Keratinocyte (primary cell): ENCODE results near the gene CRTC2. TPM values are rescaled to one million over a fixed set of nuclear protein-coding genes. Genes with fewer than 3 reads are reported as not detected.

Experiments used
- DNase-seq: peaks from one replicate; pipeline ENCODE4 v3.0.0-alpha.2; 2011; ENCODE audit warnings: low read depth, missing footprints, low spot score
- FAIRE-seq: peaks from 2 replicates; lab custom pipeline; 2011; peaks lifted over from hg19 to GRCh38; lab: Jason Lieb, UNC
- H2AFZ ChIP-seq: 2 replicates; pipeline ENCODE4 v1.6.0; 2012; ENCODE audit warnings: low read length, control low read depth, inconsistent platforms; ENCODE audit not compliant: control insufficient read depth
- H3K27ac ChIP-seq: 2 replicates; pipeline ENCODE4 v1.5.1; 2011; ENCODE audit warnings: low read length; ENCODE audit not compliant: control insufficient read depth, insufficient read depth
- H3K27me3 ChIP-seq: 3 replicates; pipeline ENCODE4 v1.6.0; 2011; ENCODE audit warnings: low read length; ENCODE audit not compliant: control insufficient read depth, insufficient read depth; ENCODE audit errors: extremely low read depth
- H3K36me3 ChIP-seq, 2 experiments: 2 replicates in 1 of 2; 3 replicates in 1 of 2; pipeline ENCODE4 v1.5.1; 2011; ENCODE audit warnings: low read length in 2 of 2, mild to moderate bottlenecking in 1 of 2; ENCODE audit not compliant: control insufficient read depth in 2 of 2, insufficient read depth in 2 of 2; ENCODE audit errors: extremely low read depth in 1 of 2
- H3K4me1 ChIP-seq: 3 replicates; pipeline ENCODE4 v1.5.1; 2011; ENCODE audit warnings: low read length; ENCODE audit not compliant: control insufficient read depth, insufficient read depth; ENCODE audit errors: extremely low read depth
- H3K4me2 ChIP-seq: 3 replicates; pipeline ENCODE4 v1.6.0; 2011; ENCODE audit warnings: low read depth, low read length; ENCODE audit not compliant: control insufficient read depth, insufficient read depth; ENCODE audit errors: extremely low read depth
- H3K4me3 ChIP-seq, 3 experiments: fragments of 200-600 bp in 1 of 3; sonication (generic) in 1 of 3; 2 replicates in 2 of 3; 3 replicates in 1 of 3; pipeline ENCODE4 v1.5.1; 2011 to 2016; ENCODE audit warnings: low read length in 3 of 3, mild to moderate bottlenecking in 3 of 3, control low read depth in 2 of 3, inconsistent platforms in 1 of 3, low read depth in 1 of 3, mixed read lengths in 1 of 3, mixed run types in 1 of 3, moderate library complexity in 1 of 3; ENCODE audit not compliant: control insufficient read depth in 2 of 3, insufficient read depth in 2 of 3; ENCODE audit errors: extremely low read depth in 1 of 3
- H3K79me2 ChIP-seq: 2 replicates; pipeline ENCODE4 v1.6.0; 2012; ENCODE audit warnings: low read length; ENCODE audit not compliant: control insufficient read depth, insufficient read depth
- H3K9ac ChIP-seq: 3 replicates; pipeline ENCODE4 v1.6.0; 2011; ENCODE audit warnings: low read length; ENCODE audit not compliant: control insufficient read depth, insufficient read depth; ENCODE audit errors: extremely low read depth
- H3K9me1 ChIP-seq: 3 replicates; pipeline ENCODE4 v1.6.0; 2011; ENCODE audit warnings: low read length; ENCODE audit not compliant: control insufficient read depth, insufficient read depth; ENCODE audit errors: extremely low read depth
- H3K9me3 ChIP-seq: 2 replicates; pipeline ENCODE4 v1.5.1; 2012; ENCODE audit warnings: low read depth, low read length; ENCODE audit not compliant: control insufficient read depth
- H4K20me1 ChIP-seq: 3 replicates; pipeline ENCODE4 v1.6.0; 2011; ENCODE audit warnings: low read length; ENCODE audit not compliant: control insufficient read depth, insufficient read depth; ENCODE audit errors: extremely low read depth
- EZH2 ChIP-seq: IDR thresholded peaks from one replicate; pipeline ENCODE4 v1.6.1; 2012; ENCODE audit warnings: inconsistent platforms, mild to moderate bottlenecking, low read length, moderate library complexity
- dilution Hi-C: fragments of 300-500 bp; cut with MboI; formaldehyde crosslinking; loops from one replicate; pipeline ENCODE4 v1.7.0; 2020; ENCODE audit warnings: low sequenced_read_pairs; ENCODE audit not compliant: extremely low pct_ligation_motif_present
- polyA plus RNA-seq, 5 experiments: library from polyadenylated mRNA; depleted of rRNA in 3 of 5; stranded (reverse) in 3 of 5; stranded (forward) in 1 of 5; unstranded in 1 of 5; fragments of >200 nt; gene quantifications; 1 replicate in 1 of 5; 2 replicates in 3 of 5; 3 replicates in 1 of 5; pipeline versions ENCODE4 v1.2.1 to v1.2.3, GENCODE V29; 2011 to 2012; ENCODE audit warnings: missing spikeins in 2 of 5, low read depth in 1 of 5, low replicate concordance in 1 of 5
- TF ChIP-seq, protein P1 (sequence below), 3 experiments: IDR thresholded peaks in 1 of 3; conservative IDR thresholded peaks in 1 of 3; optimal IDR thresholded peaks in 1 of 3; 2 replicates in 2 of 3; 3 replicates in 1 of 3; pipeline versions ENCODE3 to v1.5.1; 2011; ENCODE audit warnings: low read length in 3 of 3, mild to moderate bottlenecking in 3 of 3, moderate library complexity in 2 of 3, control low read depth in 1 of 3, inconsistent platforms in 1 of 3; ENCODE audit not compliant: insufficient read depth in 2 of 3; ENCODE audit errors: extremely low read depth in 1 of 3

Gene CRTC2
- polyA plus RNA-seq, 1 donor (not counting 4 experiments of a cell fraction or from before 2014, with no cell fraction given), result 15.9 TPM

GRCh38 chr1:153932156-153933131, 26.0 kb downstream of the CRTC2 start:
- no peaks in the 10 kb centered on the region for H3K9me1 ChIP-seq
- H3K4me2 ChIP-seq, result no peak overlapping the region
- FAIRE-seq (no peak), DNase-seq (no peak)
- H3K27me3 ChIP-seq, result no peaks in the 10 kb centered on the region
- peaks cover 23 to 33% of the 10 kb centered on the region in 2 experiments for H3K36me3 ChIP-seq
- H3K27ac ChIP-seq, result no peak overlapping the region
- no peaks in the 10 kb centered on the region for H3K79me2 ChIP-seq
- no peaks in the 10 kb centered on the region for H4K20me1 ChIP-seq
- no peak overlapping the region for H3K9ac ChIP-seq
- H2AFZ ChIP-seq, result no peak overlapping the region
- dilution Hi-C loops, result no loop called here
- no peak overlapping the region for H3K4me3 ChIP-seq
- no peaks in the 10 kb centered on the region for H3K4me1 ChIP-seq
- no peaks in the 10 kb centered on the region for H3K9me3 ChIP-seq
- TF ChIP-seq, protein P1, sequence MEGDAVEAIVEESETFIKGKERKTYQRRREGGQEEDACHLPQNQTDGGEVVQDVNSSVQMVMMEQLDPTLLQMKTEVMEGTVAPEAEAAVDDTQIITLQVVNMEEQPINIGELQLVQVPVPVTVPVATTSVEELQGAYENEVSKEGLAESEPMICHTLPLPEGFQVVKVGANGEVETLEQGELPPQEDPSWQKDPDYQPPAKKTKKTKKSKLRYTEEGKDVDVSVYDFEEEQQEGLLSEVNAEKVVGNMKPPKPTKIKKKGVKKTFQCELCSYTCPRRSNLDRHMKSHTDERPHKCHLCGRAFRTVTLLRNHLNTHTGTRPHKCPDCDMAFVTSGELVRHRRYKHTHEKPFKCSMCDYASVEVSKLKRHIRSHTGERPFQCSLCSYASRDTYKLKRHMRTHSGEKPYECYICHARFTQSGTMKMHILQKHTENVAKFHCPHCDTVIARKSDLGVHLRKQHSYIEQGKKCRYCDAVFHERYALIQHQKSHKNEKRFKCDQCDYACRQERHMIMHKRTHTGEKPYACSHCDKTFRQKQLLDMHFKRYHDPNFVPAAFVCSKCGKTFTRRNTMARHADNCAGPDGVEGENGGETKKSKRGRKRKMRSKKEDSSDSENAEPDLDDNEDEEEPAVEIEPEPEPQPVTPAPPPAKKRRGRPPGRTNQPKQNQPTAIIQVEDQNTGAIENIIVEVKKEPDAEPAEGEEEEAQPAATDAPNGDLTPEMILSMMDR (optimal IDR thresholded peaks at IDR 0.05 in 1 of 3, IDR thresholded peaks at IDR 0.05 in 1 of 3, conservative IDR thresholded peaks at IDR 0.05 in 1 of 3; ENCODE audit: extremely low read depth in 1 of 3, insufficient read depth in 2 of 3, low read length in 3 of 3), result no peak
- TF ChIP-seq EZH2, result no peak

- FAIRE-seq, result no peak
- H4K20me1 ChIP-seq, result no peaks in the 10 kb centered on the region
- dilution Hi-C loops, result no loop called here
- H3K9me1 ChIP-seq, result no peaks in the 10 kb centered on the region
- no peaks in the 10 kb centered on the region for H3K9me3 ChIP-seq
- no peaks in the 10 kb centered on the region for H3K79me2 ChIP-seq
- peaks cover 7 to 26% of the 10 kb centered on the region in 2 experiments for H3K36me3 ChIP-seq
- no peaks in the 10 kb centered on the region for H3K27me3 ChIP-seq
- no peak overlapping the region for H2AFZ ChIP-seq
- no peak overlapping the region for H3K4me3 ChIP-seq
- no peaks in the 10 kb centered on the region for H3K4me1 ChIP-seq
- no peak overlapping the region for H3K4me2 ChIP-seq
- DNase-seq, result no peak
- no peak overlapping the region for H3K9ac ChIP-seq
- H3K27ac ChIP-seq, result no peak overlapping the region
- TF ChIP-seq EZH2, result no peak
- TF ChIP-seq, protein P1 (optimal IDR thresholded peaks at IDR 0.05 in 1 of 3, IDR thresholded peaks at IDR 0.05 in 1 of 3, conservative IDR thresholded peaks at IDR 0.05 in 1 of 3; ENCODE audit: extremely low read depth in 1 of 3, insufficient read depth in 2 of 3, low read length in 3 of 3), result no peak
These were observed 28.1 kb downstream of the CRTC2 start for GRCh38 chr1:153929981-153930948.
